Stimulated activated CD4-positive, alpha-beta T cell treated with anti-CD3 and anti-CD28 coated beads, Interleukin-2, amount 100 ng/mL, for 24 hours (primary cell): Measurements from ENCODE around the gene SFSWAP.

ENCODE experiments used
- DNase-seq, 2 donors: peaks; one replicate each; pipeline ENCODE4 v3.0.0-alpha.2; 2020

The SFSWAP gene

DNA sequence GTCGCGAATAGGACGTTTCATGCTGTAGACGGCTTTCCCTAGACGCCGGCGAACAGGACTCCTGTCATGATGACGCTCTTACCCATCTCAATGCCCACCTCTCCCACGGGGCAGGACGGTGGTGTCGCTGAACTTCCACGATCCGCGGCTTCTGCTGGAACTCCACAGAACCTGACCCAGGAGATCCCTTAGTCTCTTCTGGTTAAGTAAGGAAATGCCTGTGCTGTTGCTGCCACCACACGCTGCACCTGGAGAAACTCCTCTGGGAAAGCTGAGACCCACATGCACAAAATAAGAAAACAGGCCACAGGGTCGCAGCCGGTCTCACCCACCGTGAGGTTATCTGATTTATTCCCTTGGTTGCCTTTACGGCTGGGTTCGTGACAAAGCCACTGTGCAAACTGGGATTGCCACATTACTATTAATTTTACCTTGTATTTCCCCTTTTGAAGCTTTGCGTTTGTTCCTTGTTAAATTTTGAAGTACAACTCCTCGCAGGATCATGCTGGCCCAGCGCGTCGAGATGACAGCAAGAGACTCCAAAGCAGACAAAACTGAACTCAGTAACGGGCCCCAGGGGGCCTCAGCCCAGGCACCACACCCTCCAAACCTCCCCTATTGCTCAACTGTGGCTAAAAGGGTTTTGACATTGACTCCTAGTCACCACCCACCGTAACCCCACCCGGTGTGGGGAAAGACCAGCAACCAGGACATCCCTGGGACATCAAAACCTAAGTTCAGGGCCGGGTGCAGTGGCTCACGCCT is 108.1 kb downstream of the SFSWAP start:
- no peak for DNase-seq

GRCh38 chr12:131824450-131824849 is 113.6 kb downstream of the SFSWAP start:
- no peak for DNase-seq

- no peak for DNase-seq
These were observed 114.4 kb downstream of the SFSWAP start for GRCh38 chr12:131825146-131825892.

- no peak for DNase-seq
These were observed 115.4 kb downstream of the SFSWAP start for GRCh38 chr12:131826097-131826928.

GRCh38 chr12:131827961-131828534 is 117.2 kb downstream of the SFSWAP start, which contains the start of gene MMP17:
TSS of gene MMP17 (plus strand) at chr12:131828393. CDS start at chr12:131828495, 102 bp downstream.
- peak; percentile 48 to 49 for DNase-seq

GRCh38 chr12:131828671-131829355 is 117.9 kb downstream of the SFSWAP start:
- peak; percentile 30 to 32 for DNase-seq

DNA sequence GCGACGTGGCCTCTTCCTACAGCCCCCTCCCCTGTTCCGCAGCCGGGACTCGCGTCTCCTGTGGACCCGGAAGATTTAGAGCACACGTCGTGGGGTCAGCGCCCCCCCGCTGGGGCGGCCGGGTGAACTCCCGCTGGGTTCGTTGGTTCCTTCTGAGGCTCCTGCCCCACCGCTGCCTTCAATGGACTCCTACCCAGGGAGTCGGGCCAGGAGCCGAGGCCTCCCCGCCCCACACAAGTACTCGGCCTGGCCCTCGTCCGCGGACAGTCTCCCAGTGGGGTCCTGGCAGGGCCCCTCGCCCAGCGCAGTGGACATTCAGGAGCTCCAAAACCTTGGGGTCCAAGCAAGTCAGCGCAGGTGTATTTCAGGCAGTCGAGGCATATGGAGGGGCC is 118.5 kb downstream of the SFSWAP start:
- no peak for DNase-seq

- no peak for DNase-seq
These were observed 119.0 kb downstream of the SFSWAP start for GRCh38 chr12:131829791-131830334.

- DNase-seq = peak; percentile 26 to 53
These were observed 119.5 kb downstream of the SFSWAP start for GRCh38 chr12:131830335-131830913.

DNA sequence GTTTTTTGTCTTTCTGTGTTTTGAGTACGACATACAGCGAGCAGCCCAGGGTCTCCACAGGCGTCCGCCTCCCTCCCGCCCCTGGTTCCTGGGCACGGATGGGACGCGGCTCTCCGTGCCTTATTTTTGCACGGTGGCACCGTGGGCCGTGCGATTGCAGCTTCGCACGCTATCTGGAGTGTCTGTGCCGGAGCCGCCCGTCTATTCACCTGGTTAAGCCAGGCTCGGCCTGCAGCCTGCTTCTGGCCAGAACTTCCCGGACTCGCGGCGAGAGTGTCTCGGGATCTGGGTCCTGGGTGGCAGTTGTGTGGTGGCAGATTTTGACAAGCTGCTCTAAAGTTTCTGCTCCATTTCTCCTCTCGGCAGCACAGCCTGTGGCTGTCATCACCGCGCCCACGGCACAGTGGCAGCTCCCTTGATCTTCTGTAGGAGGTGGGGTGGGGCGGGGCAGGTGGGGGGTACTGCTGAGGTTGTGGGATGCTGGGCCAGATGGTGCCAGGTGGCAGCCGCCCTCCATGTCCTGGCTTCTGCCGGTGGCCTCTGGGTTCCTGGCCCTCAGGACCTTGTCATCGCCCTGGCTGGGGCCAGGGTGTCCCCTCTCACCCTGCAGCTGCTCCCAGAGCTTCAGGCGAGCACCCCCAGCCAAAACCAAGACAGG is 120.2 kb downstream of the SFSWAP start:
- DNase-seq = peak; percentile 34 to 44

DNA sequence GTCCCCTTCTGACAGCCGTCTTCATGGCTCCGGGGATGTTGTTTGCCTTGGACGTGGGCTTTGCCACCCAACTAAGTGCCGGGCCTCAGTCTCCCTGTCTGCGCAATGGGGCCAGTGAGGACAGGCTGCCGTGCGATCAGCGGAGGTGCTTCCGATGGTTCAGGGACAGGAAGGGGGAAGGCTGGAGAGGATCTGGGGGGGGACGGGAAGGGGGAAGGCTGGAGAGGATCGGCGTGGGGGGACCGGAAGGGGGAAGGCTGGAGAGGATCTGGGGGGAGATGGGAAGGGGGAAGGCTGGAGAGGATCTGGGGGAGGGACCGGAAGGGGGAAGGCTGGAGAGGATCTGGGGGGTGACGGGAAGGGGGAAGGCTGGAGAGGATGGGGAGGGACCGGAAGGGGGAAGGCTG is 120.7 kb downstream of the SFSWAP start:
- DNase-seq = no peak

DNA sequence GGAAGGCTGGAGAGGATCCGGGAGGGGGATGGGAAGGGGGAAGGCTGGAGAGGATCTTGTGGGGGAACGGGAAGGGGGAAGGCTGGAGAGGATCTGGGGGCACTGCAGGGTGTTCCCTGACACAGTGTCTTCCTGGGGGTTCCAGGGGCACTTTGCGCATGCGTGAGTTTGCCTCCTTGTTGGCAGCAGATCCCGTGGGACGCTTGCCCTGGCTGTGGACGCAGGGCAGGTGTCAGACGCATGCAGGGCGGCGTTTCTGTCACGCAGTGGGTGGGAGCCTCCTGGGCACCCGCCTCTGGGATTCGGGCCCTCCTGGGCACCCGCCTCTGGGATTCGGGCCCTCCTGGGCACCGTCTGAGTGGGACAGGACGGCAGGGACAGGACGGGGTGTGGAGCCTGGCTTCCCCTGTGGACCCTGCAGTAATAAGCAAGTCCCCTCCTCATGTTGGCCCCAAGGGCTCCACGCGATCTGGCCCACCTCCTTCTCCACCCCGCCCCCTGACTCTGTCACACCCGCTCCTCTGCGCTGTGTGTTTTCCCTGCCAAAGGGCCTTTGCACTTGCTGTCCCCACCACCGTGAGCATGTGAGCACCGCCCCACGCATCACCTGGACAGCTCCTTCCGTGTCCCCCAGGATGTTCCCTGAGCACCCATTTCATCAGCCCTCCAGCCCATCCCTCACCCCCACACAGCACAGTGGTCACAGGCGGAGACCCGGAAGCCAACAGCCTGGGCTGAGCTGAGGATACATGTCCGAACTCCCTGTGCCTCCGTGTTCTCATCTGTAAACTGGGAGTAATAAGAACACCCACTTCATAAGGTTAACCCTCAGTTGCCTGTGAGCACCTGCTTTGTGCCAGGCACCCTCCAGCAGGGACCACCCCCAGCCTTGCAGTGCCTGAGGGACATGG is 121.7 kb downstream of the SFSWAP start:
- DNase-seq = no peak

GRCh38 chr12:131833288-131833895 is 122.5 kb downstream of the SFSWAP start:
- no peak for DNase-seq

DNA sequence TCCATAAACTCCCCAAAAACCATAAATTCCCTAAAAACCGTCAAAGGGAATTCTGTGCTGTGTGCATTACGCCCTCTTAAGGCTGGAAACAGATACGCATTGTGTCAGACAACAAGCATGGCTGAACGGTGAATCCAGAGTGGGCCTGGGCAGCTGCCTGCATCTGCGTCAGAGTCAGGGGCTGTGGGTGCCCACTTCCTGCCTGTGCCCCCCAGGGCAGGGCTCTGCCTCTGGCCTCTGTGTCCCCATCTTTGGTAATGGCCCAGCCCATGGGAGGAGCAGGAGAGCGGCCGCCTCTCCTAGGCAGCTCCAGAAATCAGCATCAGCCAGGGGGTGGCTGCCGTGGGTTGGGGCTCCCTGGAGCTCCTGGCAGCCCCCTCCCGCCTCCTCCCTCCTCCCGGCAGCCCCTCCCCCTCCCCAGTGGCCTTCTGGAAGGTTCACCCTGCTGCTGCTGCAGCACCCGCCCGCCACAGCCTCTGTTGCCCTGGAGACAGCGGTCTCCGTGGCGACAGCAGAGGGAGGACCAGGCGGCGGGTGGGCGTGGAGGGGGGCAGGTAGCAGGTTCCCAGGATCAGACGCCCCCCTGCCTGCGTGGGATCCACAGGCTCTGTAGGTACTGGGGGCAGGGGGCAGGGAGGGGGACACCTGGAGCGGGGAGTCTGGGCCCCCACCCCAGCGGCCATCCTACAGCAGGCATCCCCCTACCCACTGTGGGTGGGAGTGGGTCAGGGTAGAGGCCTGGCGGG is 123.2 kb downstream of the SFSWAP start:
- no peak for DNase-seq

DNA sequence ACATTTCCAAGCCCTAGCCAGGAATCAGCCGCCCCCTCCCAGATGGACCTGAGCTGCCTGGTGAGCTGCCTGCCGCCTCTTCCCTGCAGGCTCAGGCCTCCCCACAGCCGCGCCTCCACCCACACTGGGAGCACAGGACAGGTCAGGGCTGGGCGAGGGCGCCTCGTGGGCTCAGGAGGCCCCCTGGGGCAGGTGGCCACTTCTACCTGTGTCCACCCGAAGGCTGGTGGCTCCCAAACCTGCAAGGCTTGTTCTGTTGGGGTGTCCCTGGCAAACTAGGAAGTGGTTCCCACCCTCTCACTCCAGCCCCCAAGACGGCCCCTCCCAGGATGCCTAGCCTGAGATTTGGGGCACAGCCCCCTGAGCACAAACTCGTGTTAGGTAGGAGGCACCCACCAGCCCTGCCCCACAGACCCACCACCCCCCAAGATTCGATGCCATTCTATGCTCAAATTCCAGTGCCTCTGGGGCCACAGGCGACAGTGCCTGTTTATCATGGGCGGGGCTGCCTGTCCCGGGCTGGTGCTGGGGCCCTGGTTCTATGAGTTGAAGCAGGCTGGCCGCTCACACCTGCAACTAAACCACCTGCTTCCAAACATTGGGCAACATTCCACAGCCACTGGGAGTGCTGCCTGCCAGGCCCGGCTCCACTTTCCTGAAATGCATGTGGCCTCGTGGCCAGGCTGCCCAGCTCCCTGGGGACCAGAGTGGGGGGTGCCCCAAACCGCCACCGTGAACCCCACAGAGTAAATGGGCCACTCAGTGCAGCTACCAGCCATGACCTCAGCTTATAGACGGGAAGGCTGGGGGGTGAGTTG is 124.1 kb downstream of the SFSWAP start:
- DNase-seq = no peak

DNA sequence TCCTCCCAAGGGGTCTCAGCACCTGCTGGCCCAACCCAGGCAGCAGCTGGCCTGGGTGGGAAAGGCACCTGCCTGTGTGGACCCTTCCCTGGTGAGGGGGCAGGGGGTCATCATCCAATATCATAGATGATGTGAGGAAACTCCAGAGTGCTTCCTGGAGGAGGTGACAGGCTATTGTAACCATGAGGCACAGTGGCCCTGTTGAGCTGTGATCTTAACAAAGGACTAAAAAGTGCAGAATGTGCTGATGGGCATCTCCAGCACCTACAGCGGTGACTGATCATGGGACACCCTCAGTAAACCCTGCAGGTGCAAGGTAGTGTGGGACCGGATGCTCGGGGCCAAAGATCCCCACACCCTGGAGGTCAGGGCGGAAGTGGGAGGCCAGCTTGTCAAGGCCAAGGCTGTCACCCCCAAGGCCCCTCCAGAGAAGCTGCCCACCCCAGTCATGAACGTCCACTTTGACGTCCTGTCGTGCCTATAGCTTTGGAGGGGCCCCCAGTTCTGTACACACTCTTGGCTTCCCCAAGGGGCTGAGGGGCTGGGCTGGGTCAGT is 124.8 kb downstream of the SFSWAP start:
- DNase-seq = no peak

DNA sequence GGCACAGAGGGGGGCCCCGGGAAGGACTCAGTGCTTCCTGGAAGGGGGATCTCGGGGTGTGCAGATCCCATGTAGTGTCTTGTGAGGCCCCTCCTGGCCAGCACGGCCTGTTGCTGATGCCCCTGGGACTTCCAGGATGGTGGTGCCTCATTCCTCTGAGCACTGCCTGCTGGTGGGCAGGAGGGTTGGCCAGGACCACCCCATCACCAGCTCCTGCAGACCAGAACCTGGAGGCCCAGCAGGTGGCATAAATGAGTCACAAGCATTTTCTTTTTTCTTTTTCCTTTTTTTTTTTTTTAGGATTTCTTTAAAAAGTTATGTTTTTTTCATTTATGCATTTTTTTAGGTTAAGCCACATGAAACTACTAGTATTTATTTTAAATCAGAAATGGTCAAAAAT is 125.3 kb downstream of the SFSWAP start:
- no peak for DNase-seq
